Colonic mucosa (tissue), 4 donors: ENCODE results near the gene CREBL2. TPM values are rescaled to one million over a fixed set of nuclear protein-coding genes. Genes with fewer than 3 reads are reported as not detected.
A peak's percentile ranks its signal among the peaks of the same experiment; 100 is the strongest.
"Not testable (repeated sequence)": the region's sequence is repeated elsewhere in the genome, so short reads cannot be mapped to it uniquely, and the experiment has no call there.

ENCODE experiments used
- DNase-seq: peaks from one replicate; pipeline ENCODE4 v3.0.0-alpha.2; 2020
- H3K27ac ChIP-seq: fragments of 200-600 bp; one replicate; pipeline ENCODE4 v1.8.0; 2021
- H3K27me3 ChIP-seq: fragments of 200-600 bp; one replicate; pipeline ENCODE4 v1.8.0; 2021
- H3K36me3 ChIP-seq: fragments of 200-600 bp; one replicate; pipeline ENCODE4 v1.8.0; 2021
- H3K4me1 ChIP-seq: fragments of 200-600 bp; one replicate; pipeline ENCODE4 v1.8.0; 2021; ENCODE audit warnings: mild to moderate bottlenecking
- H3K4me3 ChIP-seq: fragments of 200-600 bp; one replicate; pipeline ENCODE4 v1.8.0; 2021
- H3K9ac ChIP-seq, 2 donors: one replicate each; pipeline ENCODE4 v1.7.0; 2013; ENCODE audit warnings: control low read depth in 2 of 2, low read depth in 2 of 2, low read length in 2 of 2
- H3K9me3 ChIP-seq: fragments of 200-600 bp; one replicate; pipeline ENCODE4 v1.8.0; 2021
- CTCF ChIP-seq: fragments of 200-600 bp; IDR thresholded peaks from one replicate; pipeline ENCODE4 v1.8.0; 2022; ENCODE audit warnings: antibody characterized with exemption, mild to moderate bottlenecking
- intact Hi-C: fragments of 100-400 bp; cut with DNase I; formaldehyde crosslinking; loops from one replicate; pipeline ENCODE4 v1.14.1; 2022
- total RNA-seq, 2 donors: library from RNA; stranded (reverse); fragmentation: NEBNext Ultra II Directional in 1 of 2; extraction: Animal tissue kit (Norgen Biotek cat#: 25700) in 1 of 2; gene quantifications; one replicate each; pipeline ENCODE4 v1.2.1, GENCODE V29; 2021
- donor health status: healthy.
- donor health status: DM: no; HTN: no; CAD: no.
- donor health status: DM: no; HTN: no; CAD: no.

Gene CREBL2
- 10 to 100 TPM; 18.6 to 28.9 TPM for total RNA-seq

- intact Hi-C loops = no loop called here
- Histone ChIP-seq H3K27ac (peak within 1 kb of the TSS; percentile 94), H3K9ac (peak within 1 kb of the TSS; percentile 65 to 95), H3K9me3 (no peaks in the 10 kb centered on the region), H3K27me3 (no peaks in the 10 kb centered on the region), H3K4me1 (no peaks in the 10 kb centered on the region), H3K36me3 (no peaks in the 10 kb centered on the region), H3K4me3 (peak within 1 kb of the TSS; percentile 73)
- peak; percentile 94 for DNase-seq
- no peak for TF ChIP-seq CTCF
These were observed at the start of gene CREBL2 for GRCh38 chr12:12611512-12612306. Gene CREBL2, plus strand, starts transcription at chr12:12611876. Its CDS starts 297 bp downstream, at chr12:12612173.

GRCh38 chr12:12562016-12562483, 49.6 kb upstream of the CREBL2 start:
- Histone ChIP-seq H3K4me3 (peak overlapping the region; percentile 51), H3K27ac (peak overlapping the region; percentile 96), H3K4me1 (no peaks in the 10 kb centered on the region), H3K27me3 (no peaks in the 10 kb centered on the region), H3K36me3 (no peaks in the 10 kb centered on the region), H3K9ac (peak overlapping the region; percentile 96 to 100), H3K9me3 (no peaks in the 10 kb centered on the region)
- DNase-seq = peak; percentile 29
- intact Hi-C loops = loop anchor here (10.0 kb wide), 1 partner anchor 177 kb away; no protein-coding TSS in a partner anchor
- TF ChIP-seq CTCF = no peak

- Histone ChIP-seq H3K36me3 (no peaks in the 10 kb centered on the region), H3K9ac (peak within 1 kb of the TSS; percentile 96 to 100), H3K27me3 (no peaks in the 10 kb centered on the region), H3K4me3 (peak within 1 kb of the TSS; percentile 51), H3K27ac (peak within 1 kb of the TSS; percentile 96), H3K4me1 (no peaks in the 10 kb centered on the region), H3K9me3 (no peaks in the 10 kb centered on the region)
- intact Hi-C loops = loop anchor here (10.0 kb wide), 1 partner anchor 178 kb away; no protein-coding TSS in a partner anchor
- peak; percentile 95 for DNase-seq
- no peak for TF ChIP-seq CTCF
These were observed 49.0 kb upstream of the CREBL2 start, which contains the start of gene DUSP16 for GRCh38 chr12:12562585-12563261. Gene DUSP16, minus strand, starts transcription at chr12:12562863. Its CDS starts 41,765 bp downstream, at chr12:12521098.

- H3K4me3 ChIP-seq = peak overlapping the region; percentile 50
- H3K9ac ChIP-seq = peak overlapping the region; percentile 70 to 85
- H3K9me3 ChIP-seq = no peaks in the 10 kb centered on the region
- H3K27ac ChIP-seq = peak overlapping the region; percentile 96
- H3K4me1 ChIP-seq = no peaks in the 10 kb centered on the region
- intact Hi-C loops = loop anchor here (10.0 kb wide), 1 partner anchor 179 kb away; no protein-coding TSS in a partner anchor
- no peaks in the 10 kb centered on the region for H3K27me3 ChIP-seq
- no peak for DNase-seq
- TF ChIP-seq CTCF = no peak
- no peaks in the 10 kb centered on the region for H3K36me3 ChIP-seq
These were observed 48.3 kb upstream of the CREBL2 start for GRCh38 chr12:12563290-12563928.

- Histone ChIP-seq H3K27me3 (no peaks in the 10 kb centered on the region), H3K9me3 (no peaks in the 10 kb centered on the region), H3K4me1 (no peaks in the 10 kb centered on the region), H3K9ac (no peak overlapping the region), H3K27ac (no peak overlapping the region), H3K36me3 (no peaks in the 10 kb centered on the region), H3K4me3 (no peak overlapping the region)
- intact Hi-C loops = loop anchor here (10.0 kb wide), 1 partner anchor 180 kb away; no protein-coding TSS in a partner anchor
- no peak for TF ChIP-seq CTCF
- no peak for DNase-seq
These were observed 46.8 kb upstream of the CREBL2 start for GRCh38 chr12:12564911-12565310.

GRCh38 chr12:12565971-12566370, 45.7 kb upstream of the CREBL2 start:
- not testable (repeated sequence) for H3K36me3 ChIP-seq, H3K9ac ChIP-seq, H3K4me3 ChIP-seq, H3K4me1 ChIP-seq, H3K27ac ChIP-seq, H3K27me3 ChIP-seq, H3K9me3 ChIP-seq, DNase-seq
- intact Hi-C loops = loop anchor here (10.0 kb wide), 1 partner anchor 181 kb away; no protein-coding TSS in a partner anchor
